ENCODE results near the gene PCNX2.

PCNX2 gene

GRCh38 chr1:233157245-233157644 is 138.3 kb downstream of the PCNX2 start:
- Histone ChIP-seq H3K27me3 (ENCODE audit: insufficient read depth, low read length, poor library complexity, severe bottlenecking) (no peaks in the 10 kb centered on the region), H3K4me3 (ENCODE audit: low read length, poor library complexity, severe bottlenecking) (no peak overlapping the region), H3K79me2 (ENCODE audit: insufficient read depth, low read length) (no peaks in the 10 kb centered on the region), H3K4me2 (ENCODE audit: low read depth, low read length, poor library complexity, severe bottlenecking) (no peak overlapping the region), H2AFZ (ENCODE audit: low read length) (no peak overlapping the region), H3K9ac (ENCODE audit: low read depth, low read length, poor library complexity, severe bottlenecking) (no peak overlapping the region), H3K36me3 (ENCODE audit: insufficient read depth, low read length) (peaks cover 10% of the 10 kb centered on the region; the same call in 1 of the 2 replicates), H4K20me1 (ENCODE audit: insufficient read depth, low read length, poor library complexity, severe bottlenecking) (no peaks in the 10 kb centered on the region), H3K9me2 (replicated peaks; ENCODE audit: low read depth, low read length) (no peaks in the 10 kb centered on the region), H3K4me1 (ENCODE audit: insufficient read depth, low read length, poor library complexity, severe bottlenecking) (no peaks in the 10 kb centered on the region), H3K9me3 (ENCODE audit: insufficient read depth, low read depth, low read length) (no peaks in the 10 kb centered on the region), H3F3A (ENCODE audit: low read depth) (no peaks in the 10 kb centered on the region)
- TF ChIP-seq, protein P1, sequence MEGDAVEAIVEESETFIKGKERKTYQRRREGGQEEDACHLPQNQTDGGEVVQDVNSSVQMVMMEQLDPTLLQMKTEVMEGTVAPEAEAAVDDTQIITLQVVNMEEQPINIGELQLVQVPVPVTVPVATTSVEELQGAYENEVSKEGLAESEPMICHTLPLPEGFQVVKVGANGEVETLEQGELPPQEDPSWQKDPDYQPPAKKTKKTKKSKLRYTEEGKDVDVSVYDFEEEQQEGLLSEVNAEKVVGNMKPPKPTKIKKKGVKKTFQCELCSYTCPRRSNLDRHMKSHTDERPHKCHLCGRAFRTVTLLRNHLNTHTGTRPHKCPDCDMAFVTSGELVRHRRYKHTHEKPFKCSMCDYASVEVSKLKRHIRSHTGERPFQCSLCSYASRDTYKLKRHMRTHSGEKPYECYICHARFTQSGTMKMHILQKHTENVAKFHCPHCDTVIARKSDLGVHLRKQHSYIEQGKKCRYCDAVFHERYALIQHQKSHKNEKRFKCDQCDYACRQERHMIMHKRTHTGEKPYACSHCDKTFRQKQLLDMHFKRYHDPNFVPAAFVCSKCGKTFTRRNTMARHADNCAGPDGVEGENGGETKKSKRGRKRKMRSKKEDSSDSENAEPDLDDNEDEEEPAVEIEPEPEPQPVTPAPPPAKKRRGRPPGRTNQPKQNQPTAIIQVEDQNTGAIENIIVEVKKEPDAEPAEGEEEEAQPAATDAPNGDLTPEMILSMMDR (conservative IDR thresholded peaks at IDR 0.05; ENCODE audit: low read length), result no peak

DNA sequence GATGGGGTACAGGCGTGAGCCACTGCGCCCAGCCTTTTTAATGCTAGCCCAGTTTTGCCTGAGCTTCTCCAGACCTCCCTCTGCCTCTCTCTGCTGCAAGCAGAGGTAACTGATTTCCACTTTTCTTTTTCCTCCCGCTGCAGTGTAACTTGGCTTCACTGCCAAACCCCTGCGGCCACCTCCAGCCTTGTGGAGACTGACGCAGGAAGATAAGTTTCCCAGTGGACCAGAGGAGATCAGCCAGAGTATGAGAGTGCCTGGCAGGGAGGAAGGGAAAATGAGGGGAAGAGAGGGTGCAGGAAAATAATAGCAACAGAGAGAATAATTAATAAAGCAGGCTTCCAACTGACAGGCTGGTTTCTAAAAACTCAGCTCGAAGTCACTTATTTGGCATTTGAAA is 143.7 kb downstream of the PCNX2 start:
- Histone ChIP-seq H3K9ac (ENCODE audit: low read depth, low read length, poor library complexity, severe bottlenecking) (no peak overlapping the region), H3F3A (ENCODE audit: low read depth) (no peaks in the 10 kb centered on the region), H3K36me3 (ENCODE audit: insufficient read depth, low read length) (no peaks in the 10 kb centered on the region), H3K4me2 (ENCODE audit: low read depth, low read length, poor library complexity, severe bottlenecking) (no peak overlapping the region), H3K4me1 (ENCODE audit: insufficient read depth, low read length, poor library complexity, severe bottlenecking) (no peaks in the 10 kb centered on the region), H2AFZ (ENCODE audit: low read length) (no peak overlapping the region), H3K79me2 (ENCODE audit: insufficient read depth, low read length) (no peaks in the 10 kb centered on the region), H3K4me3 (ENCODE audit: low read length, poor library complexity, severe bottlenecking) (no peak overlapping the region), H3K9me2 (replicated peaks; ENCODE audit: low read depth, low read length) (no peaks in the 10 kb centered on the region), H4K20me1 (ENCODE audit: insufficient read depth, low read length, poor library complexity, severe bottlenecking) (no peaks in the 10 kb centered on the region), H3K9me3 (ENCODE audit: insufficient read depth, low read depth, low read length) (no peaks in the 10 kb centered on the region), H3K27me3 (ENCODE audit: insufficient read depth, low read length, poor library complexity, severe bottlenecking) (no peaks in the 10 kb centered on the region)
- no peak for TF ChIP-seq EZH2phosphoT487 (IDR thresholded peaks at IDR 0.05; ENCODE audit: borderline replicate concordance)
- TF ChIP-seq, protein P1 (conservative IDR thresholded peaks at IDR 0.05; ENCODE audit: low read length), result no peak

DNA sequence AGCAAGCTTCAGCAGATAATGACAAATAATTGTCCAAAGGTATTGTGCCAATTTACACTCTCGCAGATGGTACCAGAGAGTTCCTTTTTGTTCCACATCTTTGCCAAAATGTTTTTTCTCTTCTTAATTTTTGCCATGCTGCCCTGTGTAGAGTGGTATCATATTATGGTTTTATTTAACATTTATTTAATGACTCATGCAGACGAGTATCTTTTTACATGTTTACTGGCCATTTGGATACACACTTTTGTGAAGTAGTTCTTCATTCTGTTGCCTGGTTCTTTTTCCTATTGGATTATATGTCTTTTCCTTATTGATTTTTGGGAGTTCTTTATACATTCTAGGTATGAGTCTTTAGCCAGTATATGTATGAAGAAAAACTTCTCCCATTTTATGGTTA is 151.1 kb downstream of the PCNX2 start:
- TF ChIP-seq, protein P1 (conservative IDR thresholded peaks at IDR 0.05; ENCODE audit: low read length), result no peak
- Histone ChIP-seq H3F3A (ENCODE audit: low read depth) (no peaks in the 10 kb centered on the region), H3K79me2 (ENCODE audit: insufficient read depth, low read length) (no peaks in the 10 kb centered on the region), H2AFZ (ENCODE audit: low read length) (no peak overlapping the region), H3K36me3 (ENCODE audit: insufficient read depth, low read length) (no peaks in the 10 kb centered on the region), H4K20me1 (ENCODE audit: insufficient read depth, low read length, poor library complexity, severe bottlenecking) (no peaks in the 10 kb centered on the region), H3K9ac (ENCODE audit: low read depth, low read length, poor library complexity, severe bottlenecking) (no peak overlapping the region), H3K9me2 (replicated peaks; ENCODE audit: low read depth, low read length) (no peaks in the 10 kb centered on the region), H3K9me3 (ENCODE audit: insufficient read depth, low read depth, low read length) (no peaks in the 10 kb centered on the region), H3K4me1 (ENCODE audit: insufficient read depth, low read length, poor library complexity, severe bottlenecking) (no peaks in the 10 kb centered on the region), H3K27me3 (ENCODE audit: insufficient read depth, low read length, poor library complexity, severe bottlenecking) (no peaks in the 10 kb centered on the region), H3K4me3 (ENCODE audit: low read length, poor library complexity, severe bottlenecking) (no peak overlapping the region), H3K4me2 (ENCODE audit: low read depth, low read length, poor library complexity, severe bottlenecking) (no peak overlapping the region)

Measured in Loucy (cell line).